ENCODE data around the gene F10. TPM values are rescaled to one million over a fixed set of nuclear protein-coding genes. Genes with fewer than 3 reads are reported as not detected.

Gene F10
- total RNA-seq, 4 donors from 2014 or later, result 0.61 to 21.6 (median 4.5) TPM

DNA sequence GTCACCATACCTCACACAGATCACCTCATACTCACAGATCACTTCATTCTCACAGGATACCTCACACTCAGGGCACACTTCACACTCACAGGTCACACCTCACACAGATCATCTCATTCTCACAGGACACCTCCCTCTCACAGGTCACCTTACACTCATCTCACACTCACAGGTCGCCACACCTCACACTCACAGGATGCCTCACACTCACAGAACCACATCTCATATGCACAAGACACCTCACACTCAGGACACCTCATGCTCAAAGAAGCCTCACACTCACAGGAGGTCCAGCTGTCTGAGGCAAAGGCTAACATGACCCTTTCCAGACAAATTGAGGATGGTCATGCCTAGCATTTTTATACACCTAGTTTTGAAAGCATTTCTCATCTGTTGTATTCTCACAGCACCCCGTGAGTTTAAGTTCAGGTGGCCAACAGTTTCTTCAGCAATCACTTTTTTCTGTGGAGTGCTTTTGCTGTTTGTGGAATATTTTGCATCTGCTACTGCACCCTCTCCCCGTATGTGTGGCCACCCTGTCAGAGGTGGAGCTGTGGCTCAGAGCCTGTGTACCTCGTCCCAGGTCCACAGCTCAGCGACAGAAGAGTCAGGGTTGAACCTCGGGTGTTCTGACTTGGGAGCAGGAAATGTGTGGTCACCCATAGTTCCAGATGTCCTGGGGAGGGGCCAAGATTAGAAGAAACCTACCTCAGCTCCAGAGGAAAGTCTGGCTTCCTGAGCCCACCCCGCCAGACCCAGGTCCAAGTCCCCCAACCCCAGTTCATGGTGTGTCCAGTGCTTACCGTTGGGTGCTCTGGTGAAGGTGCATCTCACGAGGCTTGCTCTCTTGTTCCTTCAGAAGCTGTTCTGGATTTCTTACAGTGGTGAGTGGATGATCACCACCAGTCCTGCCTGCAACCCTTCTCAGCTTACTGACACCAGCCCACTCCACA is 9.4 kb upstream of the F10 start:
- intact Hi-C loops (cut with DNase I), result no loop called here
- Histone ChIP-seq H3K4me1 (peaks cover 7 to 17% (median 12%) of the 10 kb centered on the region in 3 donors), H3K36me3 (no peaks in the 10 kb centered on the region), H3K4me3 (no peak overlapping the region), H3K27me3 (peaks cover 9 to 41% (median 11%) of the 10 kb centered on the region in 4 donors), H3K27ac (no peak overlapping the region), H3K9me3 (no peaks in the 10 kb centered on the region)
- TF ChIP-seq, protein P1, sequence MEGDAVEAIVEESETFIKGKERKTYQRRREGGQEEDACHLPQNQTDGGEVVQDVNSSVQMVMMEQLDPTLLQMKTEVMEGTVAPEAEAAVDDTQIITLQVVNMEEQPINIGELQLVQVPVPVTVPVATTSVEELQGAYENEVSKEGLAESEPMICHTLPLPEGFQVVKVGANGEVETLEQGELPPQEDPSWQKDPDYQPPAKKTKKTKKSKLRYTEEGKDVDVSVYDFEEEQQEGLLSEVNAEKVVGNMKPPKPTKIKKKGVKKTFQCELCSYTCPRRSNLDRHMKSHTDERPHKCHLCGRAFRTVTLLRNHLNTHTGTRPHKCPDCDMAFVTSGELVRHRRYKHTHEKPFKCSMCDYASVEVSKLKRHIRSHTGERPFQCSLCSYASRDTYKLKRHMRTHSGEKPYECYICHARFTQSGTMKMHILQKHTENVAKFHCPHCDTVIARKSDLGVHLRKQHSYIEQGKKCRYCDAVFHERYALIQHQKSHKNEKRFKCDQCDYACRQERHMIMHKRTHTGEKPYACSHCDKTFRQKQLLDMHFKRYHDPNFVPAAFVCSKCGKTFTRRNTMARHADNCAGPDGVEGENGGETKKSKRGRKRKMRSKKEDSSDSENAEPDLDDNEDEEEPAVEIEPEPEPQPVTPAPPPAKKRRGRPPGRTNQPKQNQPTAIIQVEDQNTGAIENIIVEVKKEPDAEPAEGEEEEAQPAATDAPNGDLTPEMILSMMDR (IDR thresholded peaks at IDR 0.05), result no peak
- TF ChIP-seq POLR2A (IDR thresholded peaks at IDR 0.05), result no peak
- no peak for DNase-seq
- 67 to 75% methylated on average over 2 to 7 of the region's 9 CpGs for WGBS, 2 donors

DNA sequence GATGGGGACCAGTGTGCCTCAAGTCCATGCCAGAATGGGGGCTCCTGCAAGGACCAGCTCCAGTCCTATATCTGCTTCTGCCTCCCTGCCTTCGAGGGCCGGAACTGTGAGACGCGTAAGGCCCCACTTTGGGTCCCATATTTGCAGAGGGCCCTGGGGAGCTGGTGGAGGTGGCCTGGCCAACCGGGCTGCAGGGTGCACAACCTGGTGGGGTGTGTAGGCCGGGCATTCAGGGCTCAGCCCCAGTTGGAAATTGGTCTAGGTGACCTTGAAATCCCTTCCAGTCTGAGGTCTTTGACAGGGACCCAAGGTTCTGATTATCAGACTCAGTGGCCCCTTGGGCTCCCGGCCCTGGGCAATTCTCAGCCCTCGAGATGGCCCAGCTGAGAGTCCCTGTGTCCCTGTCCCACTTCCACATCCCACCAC is 8.7 kb upstream of the F10 start:
- H3K4me3 ChIP-seq, result no peak overlapping the region
- H3K36me3 ChIP-seq, result no peaks in the 10 kb centered on the region
- no peaks in the 10 kb centered on the region for H3K9me3 ChIP-seq
- TF ChIP-seq, protein P1 (IDR thresholded peaks at IDR 0.05), result no peak
- no peak for TF ChIP-seq POLR2A (IDR thresholded peaks at IDR 0.05)
- WGBS, 2 donors, result 40 to 83% methylated on average over 1 to 3 of the region's 8 CpGs
- no peak for DNase-seq
- H3K4me1 ChIP-seq, result peaks cover 7 to 17% (median 12%) of the 10 kb centered on the region in 3 donors
- H3K27me3 ChIP-seq, result peaks cover 9 to 41% (median 11%) of the 10 kb centered on the region in 4 donors
- intact Hi-C loops (cut with DNase I), result no loop called here
- H3K27ac ChIP-seq, result no peak overlapping the region

DNA sequence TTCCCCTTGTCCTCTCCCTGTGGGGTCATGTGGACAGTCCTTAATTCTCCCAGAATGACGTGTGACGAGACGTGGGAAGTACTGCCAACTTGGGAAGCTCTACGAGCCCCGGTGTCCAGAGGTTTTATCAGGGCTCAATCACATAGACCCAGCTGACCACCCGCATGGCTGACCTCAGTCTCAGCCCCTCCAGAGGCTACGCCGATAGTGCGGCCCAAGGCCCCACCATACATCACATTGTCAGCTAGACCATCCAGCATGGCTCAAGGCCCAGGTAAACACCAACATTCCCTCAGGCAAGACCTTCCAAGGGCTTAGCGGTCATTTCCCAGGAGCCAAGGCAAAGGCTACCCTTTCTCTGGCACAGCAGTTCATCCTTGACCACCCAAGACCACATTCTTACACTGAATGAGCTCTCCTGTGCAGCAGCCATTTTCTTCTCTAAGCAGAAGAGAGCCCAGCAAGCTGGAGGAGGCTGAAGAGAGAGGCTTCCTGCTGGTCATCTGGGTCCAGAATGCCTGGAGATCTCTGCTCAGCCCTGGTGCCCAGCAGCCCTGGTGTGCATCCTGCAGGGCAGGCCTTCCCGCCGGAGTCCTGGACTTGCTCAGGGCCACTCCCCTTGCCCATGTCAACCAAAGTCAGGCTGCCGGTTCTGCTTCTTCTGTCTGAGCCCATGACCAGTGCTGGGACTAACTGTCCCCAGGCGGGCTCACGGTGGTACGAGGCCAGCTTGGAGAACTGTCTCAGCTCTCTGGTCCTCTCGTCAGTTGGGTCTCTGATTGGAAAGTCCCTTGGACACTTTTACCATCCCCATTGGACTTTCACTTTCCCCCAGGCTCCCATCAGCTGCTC is 7.9 kb upstream of the F10 start:
- H3K4me1 ChIP-seq, result peaks cover 7 to 13% (median 12%) of the 10 kb centered on the region in 3 donors
- no peaks in the 10 kb centered on the region for H3K9me3 ChIP-seq
- intact Hi-C loops (cut with DNase I), result no loop called here
- 76% methylated on average over 6 of the region's 17 CpGs; no CpG with 5 or more reads in 1 of the 2 donors for WGBS, 2 donors
- peaks cover 3 to 33% (median 7%) of the 10 kb centered on the region in 4 donors for H3K27me3 ChIP-seq
- no peak for TF ChIP-seq POLR2A (IDR thresholded peaks at IDR 0.05)
- TF ChIP-seq, protein P1 (IDR thresholded peaks at IDR 0.05), result no peak
- H3K27ac ChIP-seq, result no peak overlapping the region
- DNase-seq, result no peak
- H3K36me3 ChIP-seq, result no peaks in the 10 kb centered on the region
- H3K4me3 ChIP-seq, result no peak overlapping the region

DNA sequence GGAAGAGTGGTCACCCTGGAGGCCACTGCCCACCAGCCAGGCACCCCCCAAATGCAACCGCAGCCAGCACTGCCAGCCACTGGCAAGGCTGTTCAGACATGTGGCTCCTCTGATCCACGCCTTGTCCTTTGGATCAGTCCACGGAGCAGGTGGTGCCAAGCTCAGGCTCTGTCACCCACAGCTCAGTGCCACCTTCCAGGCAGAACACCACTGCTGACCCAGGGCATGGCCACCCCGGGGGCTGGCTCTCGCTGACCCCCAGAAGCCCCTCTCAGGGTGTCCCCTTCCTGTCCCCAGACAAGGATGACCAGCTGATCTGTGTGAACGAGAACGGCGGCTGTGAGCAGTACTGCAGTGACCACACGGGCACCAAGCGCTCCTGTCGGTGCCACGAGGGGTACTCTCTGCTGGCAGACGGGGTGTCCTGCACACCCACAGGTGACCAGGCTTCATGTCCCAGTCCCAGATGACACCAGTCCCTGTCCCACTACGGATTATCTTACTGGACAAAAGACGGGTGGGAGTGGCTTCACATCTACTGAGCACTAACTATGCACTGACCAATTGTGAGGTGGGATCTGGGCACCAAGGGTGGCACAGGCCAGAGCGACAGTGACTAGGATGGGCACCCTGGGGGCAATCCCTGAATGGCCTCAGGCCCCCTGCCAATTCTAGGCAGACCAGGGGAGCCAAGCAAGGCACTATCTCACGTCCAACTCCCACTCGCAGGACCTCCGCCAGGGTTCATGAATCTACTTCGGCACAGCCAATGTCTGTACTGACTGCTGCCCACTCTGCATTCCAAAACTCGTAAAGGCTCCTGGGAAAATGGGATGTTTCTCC is 7.0 kb upstream of the F10 start:
- intact Hi-C loops (cut with DNase I), result no loop called here
- no peak overlapping the region for H3K27ac ChIP-seq

More for the DNA sequence above, 7.0 kb upstream of the F10 start:
- Histone ChIP-seq H3K9me3 (no peaks in the 10 kb centered on the region), H3K27me3 (peaks cover 0 to 24% (median 2%) of the 10 kb centered on the region in 4 donors), H3K4me3 (no peak overlapping the region), H3K36me3 (no peaks in the 10 kb centered on the region), H3K4me1 (peaks cover 0 to 5% (median 5%) of the 10 kb centered on the region in 3 donors)
- 71 to 72% methylated on average over 4 of the region's 21 CpGs for WGBS, 2 donors
- no peak for DNase-seq
- TF ChIP-seq POLR2A (IDR thresholded peaks at IDR 0.05), result no peak
- TF ChIP-seq, protein P1 (IDR thresholded peaks at IDR 0.05), result no peak
